ENCODE results near the gene LGR5.

DNA sequence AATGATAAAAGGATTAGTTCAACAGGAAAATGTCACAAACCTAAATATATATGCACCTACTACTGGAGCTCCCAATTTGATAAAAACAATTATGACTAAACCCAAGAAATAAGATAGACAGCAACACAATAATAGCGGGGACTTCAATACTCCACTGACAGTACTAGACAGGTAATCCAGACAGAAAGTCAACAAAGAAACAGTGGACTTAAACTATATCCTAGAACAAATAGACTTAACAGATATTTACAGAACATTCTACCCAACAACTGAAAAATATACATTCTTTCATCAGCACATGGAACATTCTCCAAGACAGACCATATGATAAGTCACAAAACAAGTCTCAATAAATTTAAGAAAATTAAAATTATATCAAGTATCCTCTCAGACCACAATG is 28.0 kb upstream of the LGR5 start:
- TF ChIP-seq, protein P1, sequence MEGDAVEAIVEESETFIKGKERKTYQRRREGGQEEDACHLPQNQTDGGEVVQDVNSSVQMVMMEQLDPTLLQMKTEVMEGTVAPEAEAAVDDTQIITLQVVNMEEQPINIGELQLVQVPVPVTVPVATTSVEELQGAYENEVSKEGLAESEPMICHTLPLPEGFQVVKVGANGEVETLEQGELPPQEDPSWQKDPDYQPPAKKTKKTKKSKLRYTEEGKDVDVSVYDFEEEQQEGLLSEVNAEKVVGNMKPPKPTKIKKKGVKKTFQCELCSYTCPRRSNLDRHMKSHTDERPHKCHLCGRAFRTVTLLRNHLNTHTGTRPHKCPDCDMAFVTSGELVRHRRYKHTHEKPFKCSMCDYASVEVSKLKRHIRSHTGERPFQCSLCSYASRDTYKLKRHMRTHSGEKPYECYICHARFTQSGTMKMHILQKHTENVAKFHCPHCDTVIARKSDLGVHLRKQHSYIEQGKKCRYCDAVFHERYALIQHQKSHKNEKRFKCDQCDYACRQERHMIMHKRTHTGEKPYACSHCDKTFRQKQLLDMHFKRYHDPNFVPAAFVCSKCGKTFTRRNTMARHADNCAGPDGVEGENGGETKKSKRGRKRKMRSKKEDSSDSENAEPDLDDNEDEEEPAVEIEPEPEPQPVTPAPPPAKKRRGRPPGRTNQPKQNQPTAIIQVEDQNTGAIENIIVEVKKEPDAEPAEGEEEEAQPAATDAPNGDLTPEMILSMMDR (IDR thresholded peaks at IDR 0.05), result no peak
- no peak for TF ChIP-seq POLR2A (IDR thresholded peaks at IDR 0.05)
